Mesothelial cell of epicardium (in vitro differentiated cells): ENCODE data around the gene TMEM242. TPM values are rescaled to one million over a fixed set of nuclear protein-coding genes. Genes with fewer than 3 reads are reported as not detected.
A peak's percentile ranks its signal among the peaks of the same experiment; 100 is the strongest.

Experiments
- DNase-seq, 2 experiments: peaks; one replicate each; pipeline ENCODE4 v3.0.0; 2021; ENCODE audit warnings: low spot score in 2 of 2; ENCODE audit not compliant: unreplicated experiment in 2 of 2
- H3K27ac Mint-ChIP-seq: 2 replicates; pipeline ENCODE4 v1.8.0; 2021; ENCODE audit warnings: mixed read lengths
- H3K27me3 Mint-ChIP-seq: 2 replicates; pipeline ENCODE4 v1.8.0; 2021; ENCODE audit warnings: low read depth, mixed read lengths
- H3K36me3 Mint-ChIP-seq: 2 replicates; pipeline ENCODE4 v1.8.0; 2021; ENCODE audit warnings: mixed read lengths
- H3K4me1 Mint-ChIP-seq: 2 replicates; pipeline ENCODE4 v1.8.0; 2021; ENCODE audit warnings: mixed read lengths
- H3K4me3 Mint-ChIP-seq: 2 replicates; pipeline ENCODE4 v1.8.0; 2021; ENCODE audit warnings: mild to moderate bottlenecking, moderate library complexity, mixed read lengths
- H3K9me3 Mint-ChIP-seq: 2 replicates; pipeline ENCODE4 v1.8.0; 2021; ENCODE audit warnings: mixed read lengths
- total RNA-seq: library from RNA; stranded (reverse); gene quantifications from 3 replicates; pipeline ENCODE4 v1.2.1, GENCODE V29; 2021
- TF ChIP-seq, protein P1 (sequence below): fragments of 200-600 bp; sonication (generic); IDR thresholded peaks from one replicate; pipeline ENCODE4 v1.5.0; 2021; ENCODE audit warnings: antibody characterized with exemption; ENCODE audit not compliant: unreplicated experiment

The TMEM242 gene
- total RNA-seq, 1 donor from 2014 or later, result 13.3 TPM

DNA sequence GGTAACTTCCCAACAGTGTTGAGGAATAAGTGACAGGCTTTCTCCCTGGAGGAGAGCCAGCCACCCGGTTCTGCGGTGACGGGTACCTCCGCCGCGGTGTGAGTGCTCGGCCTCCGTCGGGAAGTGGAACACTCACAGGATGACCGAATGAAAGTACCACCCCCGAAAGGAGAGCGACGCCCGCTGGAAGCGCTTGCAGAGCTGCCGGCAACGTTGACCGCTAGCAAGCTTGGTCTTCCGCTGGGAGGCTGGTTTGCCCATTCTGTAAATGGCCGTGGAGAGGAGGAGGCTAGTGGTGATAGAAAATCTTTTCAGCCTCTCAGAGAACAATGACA is 614 bp upstream of the TMEM242 start:
- peaks cover 37% of the 10 kb centered on the region for H3K4me1 Mint-ChIP-seq

DNA sequence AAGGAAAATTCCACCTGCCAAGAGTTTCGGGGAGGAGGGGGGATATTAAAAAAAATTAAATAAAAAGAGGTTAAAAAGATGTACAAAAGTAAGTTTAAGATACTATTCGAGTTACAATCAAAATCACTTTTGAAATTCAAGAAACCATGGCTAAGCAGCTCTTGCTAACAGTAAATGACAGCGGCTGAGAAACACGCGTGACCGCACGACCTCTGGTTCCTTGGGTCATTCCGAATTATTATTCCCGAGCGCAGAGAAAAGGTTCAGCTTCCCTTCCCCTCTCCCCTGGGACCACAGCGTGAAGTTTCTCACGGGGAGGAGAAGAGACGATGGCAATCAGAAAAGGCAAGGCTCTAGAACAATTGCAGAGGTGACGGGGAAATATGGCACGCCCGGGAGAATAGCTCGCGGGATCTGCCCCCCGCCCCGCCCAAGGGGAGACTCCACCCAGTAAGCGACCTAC is 496 bp downstream of the TMEM242 start:
- Mint-ChIP-seq H3K4me1 (peaks cover 28% of the 10 kb centered on the region), H3K27me3 (no peaks in the 10 kb centered on the region), H3K9me3 (no peaks in the 10 kb centered on the region), H3K4me3 (peak overlapping the region; percentile 97), H3K36me3 (peaks cover 4% of the 10 kb centered on the region), H3K27ac (peak overlapping the region; percentile 99)
- DNase-seq, result no peak
- TF ChIP-seq, protein P1, sequence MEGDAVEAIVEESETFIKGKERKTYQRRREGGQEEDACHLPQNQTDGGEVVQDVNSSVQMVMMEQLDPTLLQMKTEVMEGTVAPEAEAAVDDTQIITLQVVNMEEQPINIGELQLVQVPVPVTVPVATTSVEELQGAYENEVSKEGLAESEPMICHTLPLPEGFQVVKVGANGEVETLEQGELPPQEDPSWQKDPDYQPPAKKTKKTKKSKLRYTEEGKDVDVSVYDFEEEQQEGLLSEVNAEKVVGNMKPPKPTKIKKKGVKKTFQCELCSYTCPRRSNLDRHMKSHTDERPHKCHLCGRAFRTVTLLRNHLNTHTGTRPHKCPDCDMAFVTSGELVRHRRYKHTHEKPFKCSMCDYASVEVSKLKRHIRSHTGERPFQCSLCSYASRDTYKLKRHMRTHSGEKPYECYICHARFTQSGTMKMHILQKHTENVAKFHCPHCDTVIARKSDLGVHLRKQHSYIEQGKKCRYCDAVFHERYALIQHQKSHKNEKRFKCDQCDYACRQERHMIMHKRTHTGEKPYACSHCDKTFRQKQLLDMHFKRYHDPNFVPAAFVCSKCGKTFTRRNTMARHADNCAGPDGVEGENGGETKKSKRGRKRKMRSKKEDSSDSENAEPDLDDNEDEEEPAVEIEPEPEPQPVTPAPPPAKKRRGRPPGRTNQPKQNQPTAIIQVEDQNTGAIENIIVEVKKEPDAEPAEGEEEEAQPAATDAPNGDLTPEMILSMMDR, result no peak

More for the DNA sequence above, 614 bp upstream of the TMEM242 start:
- no peaks in the 10 kb centered on the region for H3K27me3 Mint-ChIP-seq
- H3K9me3 Mint-ChIP-seq, result no peaks in the 10 kb centered on the region
- no peaks in the 10 kb centered on the region for H3K36me3 Mint-ChIP-seq
- peak overlapping the region; percentile 99 for H3K27ac Mint-ChIP-seq
- TF ChIP-seq, protein P1, result no peak
- DNase-seq, result peak; percentile 43 to 69
- peak overlapping the region; percentile 97 for H3K4me3 Mint-ChIP-seq

DNA sequence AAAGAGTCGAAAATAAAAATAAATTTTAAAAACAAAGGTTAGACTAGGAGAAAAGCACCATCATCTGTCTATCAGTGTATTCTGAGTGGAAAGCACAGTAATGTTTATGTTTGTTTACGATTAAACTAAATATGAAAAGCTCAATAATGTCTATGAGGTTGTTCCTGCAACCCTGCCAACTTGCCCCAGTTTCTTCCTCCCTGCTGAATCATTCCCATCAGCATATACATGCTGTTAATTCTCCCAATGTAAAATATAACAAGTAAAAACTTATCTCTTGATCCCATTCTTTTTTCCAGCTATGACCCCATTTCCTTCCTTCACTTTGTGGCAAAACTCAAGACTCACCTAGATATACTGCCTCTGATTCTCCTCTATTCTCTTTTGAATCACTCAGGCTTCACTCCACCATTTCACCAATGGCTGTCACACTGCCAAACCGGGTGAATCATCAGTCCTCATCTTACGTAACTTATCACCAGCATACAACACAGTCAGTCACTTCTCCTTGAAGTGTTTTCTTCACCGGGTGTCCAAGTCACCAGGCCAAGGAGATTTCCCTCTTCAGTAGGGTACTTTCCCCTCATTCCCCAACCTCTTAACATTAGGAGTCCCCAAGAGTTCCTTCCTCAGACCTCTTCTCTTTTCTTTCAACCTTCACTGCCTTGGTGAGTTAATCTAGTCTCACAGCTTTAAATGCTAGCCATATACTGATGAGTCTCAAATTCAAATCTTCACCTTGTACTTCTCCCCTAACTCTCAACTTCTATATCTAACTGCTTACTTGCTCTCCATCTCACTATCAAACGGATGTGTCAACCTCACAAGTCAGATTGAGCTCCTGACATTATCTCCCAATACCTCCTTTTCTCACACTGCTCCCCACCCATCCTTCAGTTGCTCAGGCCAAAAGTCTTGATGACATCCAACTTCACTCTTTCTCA is 6.2 kb downstream of the TMEM242 start:
- Mint-ChIP-seq H3K9me3 (no peaks in the 10 kb centered on the region), H3K36me3 (peaks cover 26% of the 10 kb centered on the region), H3K27ac (no peak overlapping the region), H3K27me3 (no peaks in the 10 kb centered on the region), H3K4me1 (peaks cover 2% of the 10 kb centered on the region), H3K4me3 (no peak overlapping the region)
- DNase-seq, result no peak
- TF ChIP-seq, protein P1, result no peak

DNA sequence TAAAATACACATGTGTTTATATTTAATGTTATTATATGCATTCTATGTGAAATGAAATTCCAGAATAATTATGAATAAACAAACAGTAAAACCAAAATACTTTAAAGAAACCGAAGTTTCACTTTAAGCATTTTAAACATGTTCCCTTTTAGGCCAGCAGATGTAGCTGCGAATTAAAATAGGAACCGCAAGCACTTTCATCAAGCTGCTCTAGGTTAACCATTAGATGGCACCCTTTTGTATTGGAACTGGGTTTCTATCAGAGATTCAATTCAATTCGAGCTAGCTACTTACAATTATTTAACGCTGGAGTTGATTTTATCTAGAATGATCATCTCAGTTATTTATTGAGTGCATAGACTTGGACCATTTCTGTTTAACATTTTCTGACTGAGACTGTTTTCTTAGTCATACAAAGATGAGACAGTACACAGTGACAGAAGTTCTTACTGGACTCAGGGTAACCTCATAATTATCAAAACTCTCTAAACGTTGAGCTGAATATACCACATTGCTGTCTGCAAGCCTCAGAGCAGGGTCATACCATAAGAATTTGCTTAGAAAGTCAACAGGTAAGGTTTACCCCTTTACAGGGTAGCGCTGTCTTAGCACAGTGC is 8.5 kb downstream of the TMEM242 start:
- no peaks in the 10 kb centered on the region for H3K9me3 Mint-ChIP-seq
- H3K4me1 Mint-ChIP-seq, result peaks cover 4% of the 10 kb centered on the region
- H3K4me3 Mint-ChIP-seq, result no peak overlapping the region
- DNase-seq, result no peak
- no peaks in the 10 kb centered on the region for H3K27me3 Mint-ChIP-seq
- peaks cover 33% of the 10 kb centered on the region for H3K36me3 Mint-ChIP-seq
- TF ChIP-seq, protein P1, result peak; percentile 67
- no peak overlapping the region for H3K27ac Mint-ChIP-seq

DNA sequence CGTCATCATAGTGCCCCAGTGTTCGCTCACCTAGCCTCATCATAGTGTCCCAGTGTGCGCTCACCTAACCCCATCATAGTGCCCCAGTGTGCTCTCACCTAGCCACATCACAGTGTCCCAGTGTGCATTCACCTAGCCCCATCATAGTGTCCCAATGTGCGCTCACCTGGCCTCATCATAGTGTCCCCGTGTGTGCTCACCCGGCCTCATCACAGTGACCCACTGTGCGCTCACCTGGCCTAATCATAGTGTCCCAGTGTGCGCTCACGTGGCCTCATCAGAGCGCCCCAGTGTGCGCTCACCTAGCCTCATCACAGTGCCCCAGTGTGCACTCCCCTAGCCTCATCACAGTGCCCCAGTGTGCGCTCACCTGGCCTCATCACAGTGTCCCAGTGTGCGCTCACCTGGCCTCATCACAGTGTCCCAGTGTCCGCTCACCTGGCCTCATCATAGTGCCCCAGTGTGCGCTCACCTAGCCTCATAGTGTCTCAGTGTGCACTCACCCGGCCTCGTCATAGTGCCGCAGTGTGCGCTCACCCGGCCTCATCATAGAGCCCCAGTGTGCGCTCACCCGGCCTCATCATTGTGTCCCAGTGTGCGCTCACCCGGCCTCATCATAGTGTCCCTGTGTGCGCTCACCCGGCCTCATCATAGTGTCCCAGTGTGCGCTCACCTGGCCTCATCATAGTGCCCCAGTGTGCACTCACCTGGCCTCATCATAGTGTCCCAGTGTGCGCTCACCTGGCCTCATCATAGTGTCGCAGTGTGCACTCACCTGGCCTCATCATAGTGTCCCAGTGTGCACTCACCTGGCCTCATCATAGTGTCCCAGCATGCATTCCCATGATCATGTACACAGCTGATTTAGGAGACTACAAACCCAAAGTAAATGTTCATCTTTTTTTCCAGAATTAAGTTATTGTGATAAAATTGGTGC is 9.5 kb downstream of the TMEM242 start:
- TF ChIP-seq, protein P1, result no peak
- Mint-ChIP-seq H3K27ac (no peak overlapping the region), H3K9me3 (no peaks in the 10 kb centered on the region), H3K4me3 (no peak overlapping the region), H3K27me3 (no peaks in the 10 kb centered on the region), H3K36me3 (peaks cover 33% of the 10 kb centered on the region), H3K4me1 (peaks cover 6% of the 10 kb centered on the region)
- DNase-seq, result no peak
